H1 (cell line): ENCODE measurements around the gene BROX. TPM values are rescaled to one million over a fixed set of nuclear protein-coding genes. Genes with fewer than 3 reads are reported as not detected.

Experiments
- CTCF ChIA-PET: fragments of 300-600 bp; sonication (Branson Sonifier 250); formaldehyde crosslinking; loops from one replicate; lab custom pipeline; 2021; ENCODE audit not compliant: partially characterized antibody; lab: Charles Lee
- POLR2A ChIA-PET: fragments of 300-600 bp; sonication (Branson Sonifier 250); formaldehyde crosslinking; loops from one replicate; lab custom pipeline; 2021; ENCODE audit warnings: inconsistent platforms; ENCODE audit not compliant: partially characterized antibody; lab: Charles Lee
- DNase-seq, 2 experiments: peaks; one replicate each; pipeline versions ENCODE4 v3.0.0 to v3.0.0-alpha.2; 2010 to 2022; ENCODE audit warnings: low spot score in 2 of 2, low read depth in 1 of 2, mixed read lengths in 1 of 2
- FAIRE-seq: peaks from 2 replicates; lab custom pipeline; 2011; peaks lifted over from hg19 to GRCh38; lab: Jason Lieb, UNC
- H2AFZ ChIP-seq: 2 replicates; pipeline ENCODE4 v1.8.1; 2012; ENCODE audit warnings: low read length, inconsistent platforms
- H2AK5ac ChIP-seq: 2 replicates; pipeline ENCODE4 v1.6.1; 2013; ENCODE audit warnings: low read depth, low read length
- H2BK120ac ChIP-seq: replicated peaks from 2 replicates; pipeline ENCODE3; 2013; ENCODE audit warnings: low read depth, low read length, inconsistent platforms
- H2BK12ac ChIP-seq: 2 replicates; pipeline ENCODE4 v1.6.1; 2013; ENCODE audit warnings: low read depth, low read length
- H2BK15ac ChIP-seq: 2 replicates; pipeline ENCODE4 v1.6.1; 2013; ENCODE audit warnings: low read length
- H2BK20ac ChIP-seq: 2 replicates; pipeline ENCODE4 v1.6.1; 2013; ENCODE audit warnings: low read length
- H2BK5ac ChIP-seq: 2 replicates; pipeline ENCODE4 v1.6.1; 2013; ENCODE audit warnings: low read depth, low read length
- H3K14ac ChIP-seq: 2 replicates; pipeline ENCODE4 v1.6.1; 2013; ENCODE audit warnings: inconsistent platforms; ENCODE audit not compliant: insufficient read length
- H3K18ac ChIP-seq: 2 replicates; pipeline ENCODE4 v1.6.1; 2013; ENCODE audit warnings: low read length; ENCODE audit errors: extremely low read depth
- H3K23ac ChIP-seq: 2 replicates; pipeline ENCODE4 v1.6.1; 2013; ENCODE audit warnings: inconsistent platforms; ENCODE audit not compliant: insufficient read length
- H3K23me2 ChIP-seq: 2 replicates; pipeline ENCODE4 v1.6.1; 2013; ENCODE audit warnings: low read depth, low read length
- H3K27ac ChIP-seq: 2 replicates; pipeline ENCODE4 v1.6.1; 2011; ENCODE audit warnings: low read depth, low read length, inconsistent platforms
- H3K27me3 ChIP-seq, 4 experiments: replicated peaks in 1 of 4; 1 replicate in 1 of 4; 2 replicates in 3 of 4; pipeline versions ENCODE4 v1.6.1 to v1.8.1; 2011 to 2013; ENCODE audit warnings: low read length in 3 of 4, mild to moderate bottlenecking in 3 of 4, inconsistent platforms in 2 of 4, mixed read lengths in 2 of 4, moderate library complexity in 1 of 4; ENCODE audit not compliant: control insufficient read depth in 3 of 4, insufficient read depth in 3 of 4; ENCODE audit errors: extremely low read depth in 1 of 4
- H3K36me3 ChIP-seq, 4 experiments: 2 replicates each; pipeline versions ENCODE4 v1.6.1 to v1.8.1; 2011 to 2013; ENCODE audit warnings: mild to moderate bottlenecking in 4 of 4, low read length in 3 of 4, moderate library complexity in 2 of 4, control low read depth in 1 of 4, inconsistent platforms in 1 of 4; ENCODE audit not compliant: insufficient read depth in 4 of 4, control insufficient read depth in 2 of 4
- H3K4ac ChIP-seq: replicated peaks from 2 replicates; pipeline ENCODE3; 2013; ENCODE audit warnings: low read length, low read depth, mixed read lengths, inconsistent platforms; ENCODE audit not compliant: insufficient read length
- H3K4me1 ChIP-seq, 4 experiments: replicated peaks in 1 of 4; 1 replicate in 1 of 4; 2 replicates in 3 of 4; pipeline versions ENCODE4 v1.6.1 to v1.8.1; 2011 to 2013; ENCODE audit warnings: low read length in 3 of 4, inconsistent platforms in 2 of 4, mixed read lengths in 1 of 4; ENCODE audit not compliant: insufficient read depth in 4 of 4, control insufficient read depth in 3 of 4
- H3K4me2 ChIP-seq, 2 experiments: 2 replicates each; pipeline versions ENCODE4 v1.6.1 to v1.8.1; 2011 to 2013; ENCODE audit warnings: low read depth in 2 of 2, low read length in 2 of 2, control low read depth in 1 of 2, inconsistent platforms in 1 of 2, mild to moderate bottlenecking in 1 of 2; ENCODE audit not compliant: insufficient read depth in 1 of 2
- H3K4me3 ChIP-seq, 4 experiments: fragments of 200-600, 300-600 bp in 1 of 4; sonication (generic), shearing (Covaris generic), sonication (Bioruptor Twin) in 1 of 4; 2 replicates each; pipeline versions ENCODE4 v1.5.1 to v1.8.1; 2011 to 2016; ENCODE audit warnings: low read length in 4 of 4, low read depth in 3 of 4, control low read depth in 2 of 4, inconsistent platforms in 2 of 4, mild to moderate bottlenecking in 2 of 4, mixed read lengths in 1 of 4, moderate library complexity in 1 of 4; ENCODE audit not compliant: insufficient read depth in 2 of 4; ENCODE audit errors: extremely low read depth in 1 of 4
- H3K56ac ChIP-seq: replicated peaks from 2 replicates; pipeline ENCODE3; 2013; ENCODE audit warnings: low read depth, mild to moderate bottlenecking, mixed read lengths, low read length, inconsistent platforms; ENCODE audit not compliant: insufficient read length
- H3K79me1 ChIP-seq: 2 replicates; pipeline ENCODE4 v1.6.1; 2013; ENCODE audit warnings: low read depth, low read length, control low read depth
- H3K79me2 ChIP-seq, 2 experiments: 2 replicates each; pipeline versions ENCODE4 v1.6.1 to v1.8.1; 2012 to 2013; ENCODE audit warnings: low read length in 2 of 2, mild to moderate bottlenecking in 2 of 2, inconsistent platforms in 1 of 2; ENCODE audit not compliant: insufficient read depth in 2 of 2, control insufficient read depth in 1 of 2
- H3K9ac ChIP-seq, 4 experiments: replicated peaks in 1 of 4; 1 replicate in 1 of 4; 2 replicates in 3 of 4; pipeline versions ENCODE4 v1.6.1 to v1.8.1; 2011 to 2013; ENCODE audit warnings: low read depth in 3 of 4, low read length in 3 of 4, control low read depth in 2 of 4, mild to moderate bottlenecking in 2 of 4, moderate library complexity in 2 of 4, inconsistent platforms in 1 of 4; ENCODE audit errors: extremely low read depth in 1 of 4
- H3K9me3 ChIP-seq, 2 experiments: 2 replicates each; pipeline versions ENCODE4 v1.6.1 to v1.8.1; 2012 to 2013; ENCODE audit warnings: mild to moderate bottlenecking in 2 of 2, moderate library complexity in 2 of 2, control low read depth in 1 of 2, inconsistent platforms in 1 of 2, low read depth in 1 of 2, low read length in 1 of 2, mixed read lengths in 1 of 2; ENCODE audit not compliant: insufficient read depth in 2 of 2
- H4K20me1 ChIP-seq, 2 experiments: replicated peaks in 1 of 2; 2 replicates each; pipeline versions ENCODE3 to v1.8.1; 2011 to 2013; ENCODE audit warnings: inconsistent platforms in 2 of 2, low read length in 2 of 2, mild to moderate bottlenecking in 1 of 2; ENCODE audit not compliant: insufficient read depth in 2 of 2, control insufficient read depth in 1 of 2
- H4K5ac ChIP-seq: 2 replicates; pipeline ENCODE4 v1.6.1; 2013; ENCODE audit warnings: low read length, low read depth, mixed read lengths, inconsistent platforms; ENCODE audit not compliant: insufficient read length
- H4K8ac ChIP-seq: 2 replicates; pipeline ENCODE4 v1.8.0; 2013; ENCODE audit warnings: mild to moderate bottlenecking, moderate library complexity, low read length, inconsistent platforms; ENCODE audit not compliant: insufficient read depth; ENCODE audit errors: extremely low read depth
- H4K91ac ChIP-seq: replicated peaks from 2 replicates; pipeline ENCODE3; 2013; ENCODE audit warnings: low read length, mixed read lengths, inconsistent platforms; ENCODE audit not compliant: insufficient read length
- BACH1 ChIP-seq: IDR thresholded peaks from 2 replicates; pipeline ENCODE4 v1.6.1; 2012; ENCODE audit warnings: low read length, improper control_type of control experiment
- BRCA1 ChIP-seq: IDR thresholded peaks from 2 replicates; pipeline ENCODE4 v1.6.1; 2012; ENCODE audit warnings: low read depth, low read length, improper control_type of control experiment
- CTCF ChIP-seq, 3 experiments: IDR thresholded peaks; 1 replicate in 2 of 3; 2 replicates in 1 of 3; pipeline versions ENCODE4 v1.5.1 to v1.6.1; 2011; ENCODE audit warnings: low read length in 3 of 3, mild to moderate bottlenecking in 3 of 3, inconsistent platforms in 2 of 3, low read depth in 1 of 3, moderate library complexity in 1 of 3; ENCODE audit not compliant: insufficient read depth in 1 of 3; ENCODE audit errors: control extremely low read depth in 1 of 3
- EZH2 ChIP-seq: fragments of 200-600 bp; sonication (generic); IDR thresholded peaks from 2 replicates; pipeline ENCODE4 v1.7.1; 2012; ENCODE audit warnings: low read depth, mild to moderate bottlenecking, moderate library complexity, low read length, inconsistent platforms; ENCODE audit not compliant: severe bottlenecking
- FOSL1 ChIP-seq: IDR thresholded peaks from 2 replicates; pipeline ENCODE4 v1.6.1; 2011; ENCODE audit warnings: mild to moderate bottlenecking, low read depth, low read length, moderate library complexity; ENCODE audit not compliant: insufficient read depth
- HDAC2 ChIP-seq, 2 experiments: fragments of 300-600 bp in 1 of 2; sonication (generic) in 1 of 2; IDR thresholded peaks; 2 replicates each; pipeline ENCODE4 v1.6.1; 2011 to 2012; ENCODE audit warnings: low read depth in 2 of 2, low read length in 2 of 2, mild to moderate bottlenecking in 2 of 2, moderate library complexity in 2 of 2, borderline replicate concordance in 1 of 2, inconsistent platforms in 1 of 2
- SRF ChIP-seq: IDR thresholded peaks from 2 replicates; pipeline ENCODE4 v1.6.1; 2011; ENCODE audit warnings: mild to moderate bottlenecking, low read depth, low read length, moderate library complexity
- YY1 ChIP-seq: IDR thresholded peaks from 2 replicates; pipeline ENCODE4 v1.6.1; 2011; ENCODE audit warnings: low read depth, mild to moderate bottlenecking, low read length
- ZNF274 ChIP-seq: IDR thresholded peaks from 2 replicates; pipeline ENCODE4 v1.7.0; 2012; ENCODE audit warnings: low read length, borderline replicate concordance; ENCODE audit errors: extremely low read depth
- WGBS, 2 experiments: shearing (Covaris generic) in 1 of 2; methylation state at CpG; one replicate each; pipeline versions ENCODE4 v1.1.6 to v1.1.7; 2013 to 2015; ENCODE audit warnings: low lambda C conversion rate in 2 of 2, mixed read lengths in 2 of 2, inconsistent platforms in 1 of 2, low coverage in 1 of 2, missing lambda C conversion rate in 1 of 2; ENCODE audit not compliant: insufficient replicate concordance in 2 of 2, insufficient coverage in 1 of 2, insufficient read length in 1 of 2; ENCODE audit errors: extremely low coverage in 1 of 2, missing lambda C conversion rate in 1 of 2; 5-methylcytosine and 5-hydroxymethylcytosine counted together
- polyA plus RNA-seq, 7 experiments: library from polyadenylated mRNA; depleted of rRNA in 3 of 7; stranded (reverse) in 5 of 7; unstranded in 2 of 7; fragments of >200 nt in 5 of 7; fragments of 200-250 nt in 2 of 7; gene quantifications; 1 replicate in 5 of 7; 2 replicates in 1 of 7; 4 replicates in 1 of 7; pipeline versions ENCODE4 v1.2.1 to v1.2.3, GENCODE V29; 2011 to 2013; ENCODE audit warnings: missing spikeins in 2 of 7, mixed read lengths in 2 of 7
- total RNA-seq: library from RNA; stranded (reverse); fragmentation: NEBNext Ultra II Directional; extraction: Animal tissue kit (Norgen Biotek cat#: 25700); gene quantifications from 2 replicates; pipeline ENCODE4 v1.2.1, GENCODE V29; 2021

BROX gene
- total and polyA plus RNA-seq, 2 of the 8 experiments (the other 6 are each of a cell fraction or from before 2014, with no cell fraction given): 3.8 to 26.7 TPM

- H4K8ac ChIP-seq: no peak overlapping the region
- no peak overlapping the region for H3K18ac ChIP-seq
- H3K9me3 ChIP-seq: no peaks in the 10 kb centered on the region
- H2BK20ac ChIP-seq: no peak overlapping the region
- H3K4me3 ChIP-seq: no peak overlapping the region
- H3K79me1 ChIP-seq: no peaks in the 10 kb centered on the region
- H3K4ac ChIP-seq: no peak overlapping the region
- H4K20me1 ChIP-seq: no peaks in the 10 kb centered on the region
- H2BK120ac ChIP-seq: no peak overlapping the region
- H3K9ac ChIP-seq: no peak overlapping the region
- H2BK12ac ChIP-seq: no peak overlapping the region
- no peaks in the 10 kb centered on the region for H3K27me3 ChIP-seq
- no peak overlapping the region for H2AK5ac ChIP-seq
- H3K79me2 ChIP-seq: no peaks in the 10 kb centered on the region
- DNase-seq (no peak), FAIRE-seq (no peak)
- no peak overlapping the region for H3K14ac ChIP-seq
- 99% methylated on average over 2 of the region's 3 CpGs; no CpG with 5 or more reads in 1 of the 2 experiments for WGBS, 2 experiments
- no peak overlapping the region for H2BK5ac ChIP-seq
- H3K23ac ChIP-seq: no peak overlapping the region
- peaks cover 6 to 13% (median 11%) of the 10 kb centered on the region in 4 experiments; a peak in 6 of 7 replicates for H3K4me1 ChIP-seq
- peaks cover 3 to 56% (median 26%) of the 10 kb centered on the region in 4 experiments; a peak in 7 of 8 replicates for H3K36me3 ChIP-seq
- no peak overlapping the region for H4K5ac ChIP-seq
- CTCF ChIA-PET: no interaction called here
- POLR2A ChIA-PET: no interaction called here
- no peak overlapping the region for H2BK15ac ChIP-seq
- no peak overlapping the region for H3K56ac ChIP-seq
- no peak overlapping the region for H4K91ac ChIP-seq
- no peak overlapping the region for H2AFZ ChIP-seq
- no peaks in the 10 kb centered on the region for H3K23me2 ChIP-seq
- H3K4me2 ChIP-seq: no peak overlapping the region
- H3K27ac ChIP-seq: no peak overlapping the region
- no peak for TF ChIP-seq FOSL1
- TF ChIP-seq SRF: no peak
- TF ChIP-seq YY1: no peak
- TF ChIP-seq HDAC2 (IDR thresholded peaks at IDR 0.05; ENCODE audit: borderline replicate concordance in 1 of 2, low read depth in 2 of 2, low read length in 2 of 2): no peak
- no peak for TF ChIP-seq BRCA1
- no peak for TF ChIP-seq EZH2
- TF ChIP-seq CTCF (IDR thresholded peaks at IDR 0.05; ENCODE audit: control extremely low read depth in 1 of 3, insufficient read depth in 1 of 3, low read depth in 1 of 3, low read length in 3 of 3): no peak
- no peak for TF ChIP-seq ZNF274
- TF ChIP-seq BACH1: no peak
Observed at GRCh38 chr1:222732216-222733159, 20.1 kb downstream of the BROX start.
